Ectodermal cell (in vitro differentiated cells): ENCODE data around the gene SLCO2A1.

Experiments used
- H3K27ac ChIP-seq: 2 replicates; pipeline ENCODE4 v1.7.0; 2013; ENCODE audit warnings: mild to moderate bottlenecking, low read depth, low read length; ENCODE audit not compliant: insufficient read depth, poor library complexity, severe bottlenecking
- H3K27me3 ChIP-seq: 2 replicates; pipeline ENCODE4 v1.7.0; 2013; ENCODE audit warnings: mild to moderate bottlenecking, low read length; ENCODE audit not compliant: insufficient read depth, control insufficient read depth, poor library complexity, severe bottlenecking
- H3K36me3 ChIP-seq: one replicate; pipeline ENCODE4 v1.7.0; 2013; ENCODE audit warnings: low read length; ENCODE audit not compliant: control insufficient read depth, insufficient read depth
- H3K4me1 ChIP-seq: one replicate; pipeline ENCODE4 v1.7.0; 2013; ENCODE audit warnings: low read length; ENCODE audit not compliant: control insufficient read depth, insufficient read depth
- H3K4me3 ChIP-seq: 2 replicates; pipeline ENCODE4 v1.7.0; 2013; ENCODE audit warnings: low read depth, low read length, control low read depth; ENCODE audit not compliant: insufficient read depth
- H3K9me3 ChIP-seq: 2 replicates; pipeline ENCODE4 v1.7.0; 2013; ENCODE audit warnings: mild to moderate bottlenecking, low read length, moderate library complexity; ENCODE audit not compliant: control insufficient read depth
- WGBS, 2 experiments: methylation state at CpG; one replicate each; pipeline ENCODE4 v1.1.7; 2013; ENCODE audit warnings: missing lambda C conversion rate in 2 of 2; 5-methylcytosine and 5-hydroxymethylcytosine counted together

SLCO2A1 gene

GRCh38 chr3:133893683-133894352 lies 135.9 kb downstream of the SLCO2A1 start:
- peak overlapping the region; percentile 68 for H3K4me3 ChIP-seq
- WGBS, 2 experiments: 70 to 72% methylated on average over 6 of the region's 6 CpGs
- no peaks in the 10 kb centered on the region for H3K9me3 ChIP-seq
- H3K4me1 ChIP-seq: peaks cover 14% of the 10 kb centered on the region
- no peak overlapping the region for H3K27ac ChIP-seq
- peaks cover 52% of the 10 kb centered on the region for H3K27me3 ChIP-seq
- no peaks in the 10 kb centered on the region for H3K36me3 ChIP-seq

- Histone ChIP-seq H3K36me3 (no peaks in the 10 kb centered on the region), H3K4me1 (peaks cover 25% of the 10 kb centered on the region), H3K27me3 (peaks cover 47% of the 10 kb centered on the region), H3K27ac (no peak overlapping the region), H3K4me3 (no peak overlapping the region), H3K9me3 (no peaks in the 10 kb centered on the region)
- 95 to 96% methylated on average over 6 of the region's 6 CpGs for WGBS, 2 experiments
These were observed 137.0 kb downstream of the SLCO2A1 start for GRCh38 chr3:133892541-133893231.

- Histone ChIP-seq H3K36me3 (no peaks in the 10 kb centered on the region), H3K4me3 (no peak overlapping the region), H3K9me3 (no peaks in the 10 kb centered on the region), H3K4me1 (peaks cover 33% of the 10 kb centered on the region), H3K27me3 (peaks cover 38% of the 10 kb centered on the region), H3K27ac (no peak overlapping the region)
- WGBS, 2 experiments: 90 to 91% methylated on average over 11 of the region's 11 CpGs
These were observed 137.9 kb downstream of the SLCO2A1 start for GRCh38 chr3:133891662-133892378.

- Histone ChIP-seq H3K36me3 (no peaks in the 10 kb centered on the region), H3K27ac (no peak overlapping the region), H3K4me1 (peaks cover 33% of the 10 kb centered on the region), H3K27me3 (peaks cover 31% of the 10 kb centered on the region), H3K9me3 (no peaks in the 10 kb centered on the region), H3K4me3 (no peak overlapping the region)
- WGBS, 2 experiments: 87 to 96% methylated on average over 5 of the region's 5 CpGs
These were observed 138.6 kb downstream of the SLCO2A1 start for GRCh38 chr3:133890972-133891644.

DNA sequence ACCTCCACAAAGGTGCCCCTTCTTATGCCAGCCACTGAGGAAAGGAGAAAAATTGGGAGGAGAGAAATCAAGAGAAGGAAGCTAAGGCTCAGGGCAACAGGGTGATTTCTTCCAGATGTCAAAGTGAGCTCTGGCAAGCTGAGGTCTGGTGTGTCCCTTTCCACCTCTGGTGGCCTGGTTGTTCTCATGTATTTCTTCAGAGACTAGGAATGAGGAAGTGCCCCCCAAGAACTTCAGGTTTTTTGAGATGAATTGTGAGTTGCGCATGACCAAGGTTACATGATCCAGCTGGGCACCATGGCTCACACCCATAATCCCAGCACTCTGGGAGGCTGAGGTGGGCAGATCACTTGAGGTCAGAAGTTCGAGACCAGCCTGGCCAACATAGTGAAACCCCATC lies 139.7 kb downstream of the SLCO2A1 start:
- H3K27me3 ChIP-seq: peaks cover 20% of the 10 kb centered on the region
- 93 to 95% methylated on average over 2 of the region's 2 CpGs for WGBS, 2 experiments
- no peak overlapping the region for H3K27ac ChIP-seq
- no peaks in the 10 kb centered on the region for H3K9me3 ChIP-seq
- peaks cover 33% of the 10 kb centered on the region for H3K4me1 ChIP-seq
- H3K4me3 ChIP-seq: no peak overlapping the region
- no peaks in the 10 kb centered on the region for H3K36me3 ChIP-seq

DNA sequence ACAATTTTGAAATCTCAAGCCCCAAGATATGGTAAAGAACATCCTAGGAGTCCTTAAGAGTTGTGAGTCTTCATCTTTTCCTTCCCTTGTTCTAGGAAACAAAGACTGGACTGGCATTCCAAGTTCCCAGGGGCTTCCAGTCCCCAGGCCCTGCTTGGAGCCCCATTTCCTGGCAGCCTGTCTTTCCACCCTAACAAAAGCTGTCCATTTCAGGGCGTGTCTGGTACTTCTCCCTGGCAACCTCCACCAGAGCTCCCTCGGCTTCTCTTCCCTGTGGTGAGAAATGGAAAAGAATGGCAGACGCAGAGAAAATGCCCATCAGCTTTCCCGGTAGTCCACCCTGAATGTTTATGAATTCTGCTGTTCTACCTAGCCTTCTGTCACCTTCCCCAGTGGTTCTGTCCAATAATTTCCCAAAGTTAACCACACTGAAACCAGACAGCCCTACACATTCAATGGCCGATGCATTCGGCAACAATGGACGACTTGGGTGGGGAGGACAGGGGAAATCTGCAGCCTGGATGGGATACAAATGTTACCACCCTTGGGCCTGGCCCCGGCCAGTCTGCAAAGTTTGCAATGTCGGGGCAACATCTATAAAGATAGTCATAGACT lies 140.9 kb downstream of the SLCO2A1 start:
- Histone ChIP-seq H3K4me1 (peaks cover 23% of the 10 kb centered on the region), H3K9me3 (no peaks in the 10 kb centered on the region), H3K36me3 (no peaks in the 10 kb centered on the region), H3K27ac (no peak overlapping the region), H3K4me3 (no peak overlapping the region), H3K27me3 (peaks cover 8% of the 10 kb centered on the region)
- WGBS, 2 experiments: 87% methylated on average over 9 of the region's 9 CpGs

DNA sequence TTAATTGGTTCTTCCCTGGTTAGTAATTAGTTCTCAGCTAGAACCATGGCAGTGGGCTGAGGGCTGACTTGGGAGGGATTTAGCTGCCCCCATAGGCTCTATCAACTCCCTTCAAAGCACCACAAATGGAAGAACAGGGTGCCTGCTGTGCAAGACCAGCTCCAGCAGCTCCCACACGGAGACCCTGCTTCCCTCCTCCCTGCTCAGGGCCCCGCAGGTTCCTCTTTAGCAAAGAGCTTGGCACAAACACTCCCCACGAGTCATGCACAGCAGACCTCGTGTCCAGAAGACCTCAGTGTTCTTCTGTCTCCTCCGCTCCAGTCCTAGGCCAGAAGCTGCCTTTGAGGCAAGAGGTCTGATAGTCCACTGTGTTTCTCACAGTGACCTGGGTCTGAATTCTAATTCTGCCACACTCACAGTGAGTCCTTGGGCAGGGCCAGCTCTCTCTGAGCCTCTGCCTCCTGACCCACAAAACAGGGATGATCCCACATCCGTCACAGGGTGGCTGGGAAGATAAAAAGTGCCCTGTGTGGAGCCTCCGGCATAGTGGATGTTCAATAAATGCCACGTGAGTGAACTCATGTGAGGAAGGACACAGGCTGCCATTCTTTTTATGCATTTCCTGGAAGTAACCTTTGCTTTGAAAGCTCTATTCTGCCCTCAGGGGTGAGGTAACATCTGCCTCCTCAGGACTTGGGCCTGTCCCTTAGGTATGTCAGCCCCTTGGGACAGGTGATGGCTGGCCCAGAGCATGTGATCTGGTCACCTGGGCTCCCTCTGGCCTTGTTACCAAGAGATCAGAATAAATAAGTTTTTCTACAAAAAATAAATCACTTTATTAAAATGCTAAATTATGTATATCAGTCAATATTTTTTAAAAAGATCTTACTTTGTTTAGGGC lies 141.7 kb downstream of the SLCO2A1 start:
- Histone ChIP-seq H3K36me3 (no peaks in the 10 kb centered on the region), H3K9me3 (no peaks in the 10 kb centered on the region), H3K27me3 (peaks cover under 1% of the 10 kb centered on the region), H3K4me3 (no peak overlapping the region), H3K4me1 (peaks cover 22% of the 10 kb centered on the region), H3K27ac (no peak overlapping the region)
- WGBS, 2 experiments: 62 to 65% methylated on average over 8 of the region's 8 CpGs

DNA sequence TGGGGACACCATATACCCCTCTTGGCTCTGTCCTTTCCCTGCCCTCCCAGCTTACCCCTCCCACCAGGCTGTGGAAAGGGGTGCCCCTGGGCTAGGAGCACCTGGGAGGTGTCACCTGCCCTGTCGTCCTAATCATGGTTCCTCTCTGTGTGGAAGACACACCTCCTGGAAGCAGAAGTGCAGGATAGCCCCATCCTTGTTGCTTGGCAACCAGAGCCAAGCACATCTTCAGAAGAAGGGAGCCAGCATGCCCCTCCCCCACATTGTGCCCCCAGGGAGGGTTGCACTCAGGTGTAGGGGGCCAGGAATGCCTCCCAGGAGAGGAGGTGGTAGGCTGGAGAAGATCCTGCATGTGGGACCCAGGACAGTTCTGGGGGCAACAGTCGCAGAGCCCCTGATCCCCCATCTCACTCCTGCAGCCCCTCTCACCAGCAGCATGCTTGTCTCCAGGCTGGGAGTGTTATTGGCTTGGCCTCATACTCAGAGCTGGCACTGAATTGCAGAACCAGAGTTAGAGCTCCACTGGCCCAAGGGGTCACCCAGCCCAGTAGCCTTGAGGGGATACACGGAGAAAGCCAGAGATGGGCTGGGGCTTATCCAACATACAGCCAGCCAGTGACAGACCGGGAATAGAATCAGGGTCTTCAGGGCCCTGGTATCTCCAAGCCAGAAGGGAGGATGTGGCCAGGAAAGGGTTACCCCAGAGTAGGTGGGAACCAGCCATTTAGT lies 142.5 kb downstream of the SLCO2A1 start:
- Histone ChIP-seq H3K36me3 (no peaks in the 10 kb centered on the region), H3K4me1 (peaks cover 22% of the 10 kb centered on the region), H3K4me3 (no peak overlapping the region), H3K9me3 (no peaks in the 10 kb centered on the region), H3K27ac (no peak overlapping the region), H3K27me3 (no peaks in the 10 kb centered on the region)
- WGBS, 2 experiments: 76 to 77% methylated on average over 4 of the region's 4 CpGs
